GM18909 (cell line): ENCODE results near the gene RAD9A.

Experiments used
- ATAC-seq: cut with Tn5 transposase; IDR thresholded peaks from one replicate; pipeline ENCODE4 v1.9.1; 2021; ENCODE audit warnings: mild to moderate bottlenecking; ENCODE audit not compliant: unreplicated experiment, poor library complexity

RAD9A gene

GRCh38 chr11:67356864-67357561 lies 34.8 kb upstream of the RAD9A start:
- no peak for ATAC-seq

- no peak for ATAC-seq
Measured at GRCh38 chr11:67357831-67358670, 33.7 kb upstream of the RAD9A start.

GRCh38 chr11:67364169-67364568 lies 27.6 kb upstream of the RAD9A start:
- no peak for ATAC-seq

DNA sequence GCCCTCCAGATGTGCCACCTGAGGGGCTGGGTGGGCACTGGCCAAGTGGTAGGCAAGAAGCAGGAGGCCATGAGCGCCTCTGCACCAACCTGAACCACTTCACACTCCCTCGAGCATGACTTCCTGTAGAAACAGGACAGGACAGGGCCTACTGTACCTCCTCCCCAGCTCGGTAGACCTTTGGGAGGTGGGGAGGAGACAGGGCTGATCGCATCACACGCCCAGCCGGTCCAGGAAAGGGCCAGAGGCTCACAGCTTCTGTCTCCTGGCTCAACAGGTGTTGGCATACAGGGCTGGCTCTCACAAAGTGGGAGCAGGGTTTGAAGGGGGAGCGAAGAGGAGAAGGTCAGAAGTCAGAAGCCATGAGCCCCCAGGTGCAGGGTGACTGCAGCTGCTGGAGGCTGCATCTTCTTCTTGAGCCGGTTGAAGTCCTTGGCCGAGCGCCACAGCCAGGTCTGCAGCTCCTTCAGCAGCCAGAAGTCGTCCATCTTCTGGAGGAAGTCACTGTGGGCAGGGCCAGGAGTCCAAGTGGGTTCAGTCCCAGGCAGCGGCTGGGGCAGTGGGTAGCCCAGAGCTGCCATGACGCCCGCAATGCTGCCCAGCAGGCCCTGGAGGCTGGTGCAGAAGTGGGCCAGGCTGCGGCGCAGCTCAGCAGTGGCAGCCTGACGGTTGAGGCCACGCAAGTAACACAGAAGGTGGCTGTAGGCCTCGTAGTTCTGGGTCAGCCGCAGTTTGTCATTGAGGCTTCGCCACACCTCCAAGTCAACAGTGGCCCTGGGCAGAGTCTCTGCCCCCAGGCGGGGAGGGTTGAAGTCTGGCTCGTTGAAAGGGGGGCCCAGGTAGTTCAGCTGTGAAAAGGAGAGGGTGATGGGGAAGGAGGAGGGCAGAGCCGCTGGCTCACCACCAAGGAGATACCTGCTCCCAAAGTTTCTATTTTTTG lies 26.7 kb upstream of the RAD9A start:
- ATAC-seq: no peak

DNA sequence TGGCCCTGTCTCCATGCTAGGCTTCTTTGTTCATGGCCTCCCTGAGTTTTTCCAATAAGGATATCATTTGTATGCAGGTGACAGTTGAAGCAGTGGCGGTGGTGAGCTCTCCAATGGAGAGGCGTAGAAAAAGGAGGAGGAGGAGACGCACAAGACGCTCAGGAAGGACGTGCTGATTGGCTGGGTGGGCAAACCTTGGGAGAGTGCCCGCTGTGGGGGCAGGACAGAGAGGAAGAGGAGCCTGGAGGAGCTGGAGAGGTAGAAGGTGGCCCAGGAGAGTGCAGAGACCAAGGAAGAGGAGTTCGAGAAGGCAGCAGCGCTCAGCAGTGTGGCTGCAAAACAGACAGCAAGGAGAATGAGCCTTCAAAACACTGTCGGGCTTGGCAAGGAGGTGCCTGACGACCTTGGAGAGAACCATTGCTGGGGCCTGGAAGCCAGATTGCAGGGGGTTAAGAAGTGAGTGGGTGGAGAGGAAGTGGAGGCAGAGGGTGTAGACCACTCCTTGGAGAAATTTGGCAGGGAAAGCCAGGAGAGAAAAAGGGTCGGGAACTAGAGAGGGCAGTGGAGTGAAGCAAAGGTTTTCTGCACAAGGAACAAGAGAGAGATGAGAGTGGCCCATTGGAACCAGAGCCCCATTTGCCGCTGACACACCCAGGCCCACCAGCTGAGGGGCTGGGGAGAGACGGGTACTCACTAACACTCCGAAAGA lies 25.9 kb upstream of the RAD9A start:
- no peak for ATAC-seq

DNA sequence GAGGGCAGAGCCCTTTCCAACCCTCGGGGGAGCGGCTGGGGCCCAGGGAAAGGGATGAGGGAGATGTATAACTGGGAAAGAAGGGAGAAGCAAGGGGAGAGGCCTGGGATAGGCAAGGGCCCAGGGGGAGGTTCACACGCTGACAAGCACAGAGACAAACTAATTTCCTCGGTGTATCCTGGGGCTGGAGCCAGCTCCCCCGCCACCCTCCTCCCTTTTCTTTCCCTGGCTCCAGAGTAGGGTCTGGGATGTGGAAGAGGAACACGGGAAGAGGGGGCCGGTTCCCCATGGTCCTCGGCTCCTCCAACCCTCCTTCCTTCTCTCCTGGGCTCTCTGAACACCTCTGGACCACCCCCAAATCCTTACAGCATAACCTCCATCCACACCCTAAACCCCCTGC lies 25.2 kb upstream of the RAD9A start:
- ATAC-seq: no peak

GRCh38 chr11:67366961-67367760 lies 24.6 kb upstream of the RAD9A start:
- ATAC-seq: no peak

DNA sequence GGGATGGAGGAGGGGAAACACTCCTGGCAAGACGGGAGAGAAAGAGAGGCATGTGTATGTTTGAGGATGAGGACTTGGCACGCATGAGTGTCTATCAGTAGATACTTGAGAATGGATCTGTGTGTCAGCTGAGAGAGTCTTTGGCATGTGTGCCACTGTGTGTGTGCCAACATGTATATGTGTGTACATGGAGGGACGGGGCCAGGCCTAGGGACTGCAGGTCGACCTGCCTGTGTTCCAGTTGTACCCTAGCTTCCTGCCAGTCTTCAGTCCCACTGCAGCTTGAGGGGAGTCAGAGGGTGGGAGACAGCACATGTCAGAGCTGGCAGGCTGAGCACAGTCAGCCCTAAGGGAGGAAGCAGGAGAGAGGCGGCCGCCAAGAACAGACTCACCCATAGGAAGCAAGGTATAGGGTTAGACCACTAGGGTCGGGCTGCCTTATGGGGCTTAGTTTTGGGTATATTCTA lies 24.0 kb upstream of the RAD9A start:
- no peak for ATAC-seq

DNA sequence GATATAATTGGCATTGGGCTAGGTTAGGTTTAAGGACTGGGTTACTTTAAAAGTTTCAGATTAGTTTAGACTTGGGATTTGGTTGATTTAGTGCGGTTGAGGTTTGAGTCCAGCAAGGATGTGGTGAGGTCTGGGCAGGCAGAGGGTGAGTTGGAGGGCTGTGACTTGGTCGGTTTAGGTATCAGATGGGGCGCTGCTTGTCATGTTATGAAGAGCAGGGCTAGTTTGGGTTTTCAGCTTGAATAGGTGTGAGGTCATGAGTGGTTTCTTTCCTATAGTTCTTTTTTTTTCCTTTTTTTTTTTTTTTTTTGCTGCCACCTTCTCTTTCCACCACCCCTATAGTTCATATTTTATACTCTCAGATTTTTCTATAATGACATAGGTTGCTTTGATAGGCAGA lies 23.2 kb upstream of the RAD9A start:
- ATAC-seq: no peak

DNA sequence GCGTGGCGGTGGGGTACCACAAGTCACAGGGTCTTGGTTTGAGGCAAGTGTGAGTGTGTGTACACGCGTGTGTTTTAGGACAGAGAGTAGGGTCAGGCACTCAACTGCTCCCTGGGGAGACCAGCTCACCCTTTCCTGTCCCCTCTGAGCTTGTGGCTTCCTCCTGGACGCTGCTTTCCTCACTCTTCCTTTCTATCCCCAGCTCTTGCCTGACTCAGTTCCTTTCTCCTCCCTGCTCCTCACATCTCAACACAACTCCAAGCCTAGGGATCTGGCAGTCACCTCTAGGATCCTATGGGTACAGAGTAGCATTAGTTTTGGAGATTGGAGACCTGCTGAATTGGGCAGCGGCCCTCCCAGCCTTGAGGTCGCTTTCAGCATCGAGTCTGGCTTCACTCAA lies 22.5 kb upstream of the RAD9A start:
- no peak for ATAC-seq

DNA sequence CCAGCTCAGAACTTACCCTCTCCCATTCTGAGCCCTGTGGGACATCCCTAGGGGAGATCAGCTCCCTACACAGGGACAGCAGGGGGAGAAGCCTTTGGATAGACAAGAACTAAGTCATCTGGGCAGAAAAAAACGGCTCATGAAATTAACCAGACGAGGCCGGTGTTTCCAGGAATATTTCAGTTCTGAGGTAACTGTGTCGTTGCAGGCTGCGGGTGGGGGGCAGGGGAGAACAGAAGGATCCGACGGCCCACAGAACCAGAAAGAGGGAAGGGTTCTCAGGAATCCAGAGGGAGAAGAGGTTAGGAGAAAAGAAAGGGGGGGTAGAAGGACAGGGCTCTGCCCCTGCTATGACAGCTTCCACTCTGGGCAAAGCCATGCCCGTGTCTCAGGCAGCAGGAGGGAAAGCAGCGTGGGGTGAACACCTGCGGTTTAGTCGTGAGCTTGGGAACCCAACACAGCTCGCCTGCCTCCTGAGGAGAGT lies 21.9 kb upstream of the RAD9A start:
- ATAC-seq: no peak

DNA sequence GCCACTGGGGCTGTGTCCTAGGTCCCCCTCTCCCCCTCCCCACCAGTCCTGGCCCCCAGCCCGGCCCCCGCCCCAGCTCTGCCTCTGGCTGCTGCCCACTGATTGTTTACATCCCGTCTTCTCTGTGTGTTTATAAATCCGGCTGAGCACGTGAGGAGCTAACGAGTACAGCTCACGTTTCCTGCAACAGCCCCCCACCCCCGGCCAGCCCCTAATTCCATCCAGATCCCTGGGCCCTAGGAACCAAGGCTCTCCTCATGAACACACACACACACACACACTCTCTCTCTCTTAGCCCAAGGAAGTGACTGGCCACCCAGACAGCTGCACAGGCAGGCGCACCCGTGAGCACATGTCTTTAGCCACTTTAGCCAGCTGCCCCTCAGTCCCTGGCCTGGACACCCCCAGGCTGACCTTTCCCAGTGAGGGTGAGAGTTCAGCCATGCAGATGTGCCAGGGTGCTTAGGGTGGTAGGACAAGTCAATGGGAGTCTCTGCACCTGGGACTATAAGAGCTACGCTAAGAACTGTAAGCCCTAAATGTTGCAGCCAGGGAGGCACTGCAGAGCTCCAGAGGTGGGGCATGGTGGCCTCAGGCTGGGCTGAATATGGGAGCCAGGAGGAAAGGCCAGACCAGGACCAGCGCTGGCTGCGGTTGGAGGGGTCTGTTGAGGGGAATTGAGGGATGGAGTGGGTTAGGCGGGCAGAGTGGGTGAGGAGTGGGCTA lies 21.3 kb upstream of the RAD9A start:
- no peak for ATAC-seq

DNA sequence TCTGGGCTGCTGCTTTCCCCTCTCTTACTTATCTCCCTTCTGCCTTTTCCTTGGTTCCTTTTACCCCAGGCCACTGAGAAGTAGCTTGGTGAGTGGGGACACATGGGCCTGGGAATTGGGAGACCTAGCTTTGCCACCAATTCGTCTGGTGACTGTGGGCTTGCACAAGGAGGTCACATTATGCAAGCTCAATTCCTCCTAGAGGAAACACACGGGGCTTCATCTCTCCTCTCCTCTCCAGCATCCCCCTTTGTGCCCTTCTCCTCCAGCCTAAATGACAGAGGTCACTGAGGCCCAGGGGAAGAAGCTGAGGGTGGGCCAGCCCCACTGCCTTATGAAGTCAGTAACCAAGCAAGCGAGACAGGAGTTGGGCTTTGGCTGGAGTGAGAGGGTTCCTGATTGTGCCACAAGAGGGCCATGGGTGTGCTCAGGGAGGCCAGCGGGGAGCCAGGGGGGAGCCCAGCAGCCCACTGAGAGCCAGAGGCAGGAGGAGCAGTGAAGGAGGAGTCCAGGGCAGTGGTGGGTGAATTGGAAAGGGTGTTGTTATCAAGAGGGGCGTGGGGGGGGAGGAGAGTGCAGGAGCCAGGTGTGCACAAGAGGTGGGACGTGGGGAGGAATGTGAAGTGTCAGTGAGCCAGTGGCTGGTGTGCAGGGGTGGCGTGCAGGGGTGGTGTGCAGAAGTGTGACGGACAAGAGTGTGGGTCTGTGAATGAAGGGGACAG lies 20.4 kb upstream of the RAD9A start:
- ATAC-seq: no peak

DNA sequence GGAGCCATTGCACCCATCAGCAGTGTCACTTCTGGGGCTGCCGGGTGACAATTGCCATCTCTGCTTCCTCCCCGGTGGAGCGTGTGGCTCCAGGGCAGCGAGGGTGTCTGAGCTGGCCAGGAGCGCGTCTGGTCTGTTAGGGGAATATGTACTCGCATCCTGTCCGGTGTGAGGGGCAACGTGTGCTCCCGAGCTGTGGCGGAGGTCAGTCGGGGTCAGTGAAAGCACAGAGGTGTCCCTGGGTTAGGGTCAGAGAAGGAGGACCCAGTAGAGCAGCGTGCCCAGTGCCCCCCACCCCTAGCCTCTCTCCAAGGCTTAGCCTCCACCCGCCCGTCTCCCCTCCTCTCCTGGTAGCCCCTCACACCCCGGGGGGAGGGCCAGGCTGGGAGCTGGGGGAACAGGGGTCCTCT lies 19.9 kb upstream of the RAD9A start:
- no peak for ATAC-seq

- ATAC-seq: no peak
Measured at GRCh38 chr11:67372321-67372992, 19.3 kb upstream of the RAD9A start.

- ATAC-seq: no peak
Measured at GRCh38 chr11:67372993-67373647, 18.7 kb upstream of the RAD9A start, which contains the start of gene CLCF1. TSS of gene CLCF1 (minus strand) at chr11:67373598. CDS start at chr11:67373539, 59 bp downstream.
